ENCODE results near the gene EGR1. TPM values are rescaled to one million over a fixed set of nuclear protein-coding genes. Genes with fewer than 3 reads are reported as not detected.
A peak's percentile ranks its signal among the peaks of the same experiment; 100 is the strongest.
"Not testable (repeated sequence)": the region's sequence is repeated elsewhere in the genome, so short reads cannot be mapped to it uniquely, and the experiment has no call there.

Gene EGR1
- polyA plus RNA-seq, 6 donors from 2014 or later, result 7.0 to 125 (median 41.8) TPM

DNA sequence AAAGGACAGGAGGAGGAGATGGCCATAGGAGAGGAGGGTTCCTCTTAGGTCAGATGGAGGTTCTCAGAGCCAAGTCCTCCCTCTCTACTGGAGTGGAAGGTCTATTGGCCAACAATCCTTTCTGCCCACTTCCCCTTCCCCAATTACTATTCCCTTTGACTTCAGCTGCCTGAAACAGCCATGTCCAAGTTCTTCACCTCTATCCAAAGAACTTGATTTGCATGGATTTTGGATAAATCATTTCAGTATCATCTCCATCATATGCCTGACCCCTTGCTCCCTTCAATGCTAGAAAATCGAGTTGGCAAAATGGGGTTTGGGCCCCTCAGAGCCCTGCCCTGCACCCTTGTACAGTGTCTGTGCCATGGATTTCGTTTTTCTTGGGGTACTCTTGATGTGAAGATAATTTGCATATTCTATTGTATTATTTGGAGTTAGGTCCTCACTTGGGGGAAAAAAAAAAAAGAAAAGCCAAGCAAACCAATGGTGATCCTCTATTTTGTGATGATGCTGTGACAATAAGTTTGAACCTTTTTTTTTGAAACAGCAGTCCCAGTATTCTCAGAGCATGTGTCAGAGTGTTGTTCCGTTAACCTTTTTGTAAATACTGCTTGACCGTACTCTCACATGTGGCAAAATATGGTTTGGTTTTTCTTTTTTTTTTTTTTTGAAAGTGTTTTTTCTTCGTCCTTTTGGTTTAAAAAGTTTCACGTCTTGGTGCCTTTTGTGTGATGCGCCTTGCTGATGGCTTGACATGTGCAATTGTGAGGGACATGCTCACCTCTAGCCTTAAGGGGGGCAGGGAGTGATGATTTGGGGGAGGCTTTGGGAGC lies 3.1 kb downstream of the EGR1 start:
- Mint-ChIP-seq H3K4me1 (peaks cover 20 to 26% (median 25%) of the 10 kb centered on the region in 3 donors), H3K4me3 (peak overlapping the region; percentile 56 to 93 (median 87)), H3K9me3 (no peaks in the 10 kb centered on the region), H3K27me3 (no peaks in the 10 kb centered on the region), H3K27ac (peak overlapping the region in 4 of 6 donors; percentile 59 to 96 (median 76)), H3K36me3 (peaks cover 0 to 12% of the 10 kb centered on the region in 2 donors)
- ATAC-seq (ENCODE audit: low read depth in 2 of 2), result no peak
- no peak for DNase-seq

DNA sequence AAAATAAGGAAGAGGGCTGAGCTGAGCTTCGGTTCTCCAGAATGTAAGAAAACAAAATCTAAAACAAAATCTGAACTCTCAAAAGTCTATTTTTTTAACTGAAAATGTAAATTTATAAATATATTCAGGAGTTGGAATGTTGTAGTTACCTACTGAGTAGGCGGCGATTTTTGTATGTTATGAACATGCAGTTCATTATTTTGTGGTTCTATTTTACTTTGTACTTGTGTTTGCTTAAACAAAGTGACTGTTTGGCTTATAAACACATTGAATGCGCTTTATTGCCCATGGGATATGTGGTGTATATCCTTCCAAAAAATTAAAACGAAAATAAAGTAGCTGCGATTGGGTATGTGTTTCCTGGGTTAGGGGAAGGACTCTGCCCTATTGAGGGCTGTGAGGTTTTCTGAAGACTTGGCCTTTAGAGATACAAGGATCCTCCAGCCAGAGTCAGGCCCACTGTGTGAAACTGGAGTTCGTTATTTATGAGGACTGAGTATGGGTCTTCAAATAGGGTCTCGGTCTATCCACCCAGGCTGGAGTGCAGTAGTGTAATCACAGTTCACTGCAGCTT lies 3.8 kb downstream of the EGR1 start:
- DNase-seq, result no peak
- peaks cover 0 to 12% of the 10 kb centered on the region in 2 donors for H3K36me3 Mint-ChIP-seq
- peaks cover 0 to 3% (median 0%) of the 10 kb centered on the region in 3 donors for H3K27me3 Mint-ChIP-seq
- peak overlapping the region in 3 of 6 donors; percentile 59 to 75 (median 60) for H3K27ac Mint-ChIP-seq
- no peaks in the 10 kb centered on the region for H3K9me3 Mint-ChIP-seq
- ATAC-seq (ENCODE audit: low read depth in 2 of 2), result no peak
- peaks cover 20 to 25% (median 20%) of the 10 kb centered on the region in 3 donors for H3K4me1 Mint-ChIP-seq
- peak overlapping the region in 6 of 8 donors; percentile 10 to 90 (median 52) for H3K4me3 Mint-ChIP-seq

DNA sequence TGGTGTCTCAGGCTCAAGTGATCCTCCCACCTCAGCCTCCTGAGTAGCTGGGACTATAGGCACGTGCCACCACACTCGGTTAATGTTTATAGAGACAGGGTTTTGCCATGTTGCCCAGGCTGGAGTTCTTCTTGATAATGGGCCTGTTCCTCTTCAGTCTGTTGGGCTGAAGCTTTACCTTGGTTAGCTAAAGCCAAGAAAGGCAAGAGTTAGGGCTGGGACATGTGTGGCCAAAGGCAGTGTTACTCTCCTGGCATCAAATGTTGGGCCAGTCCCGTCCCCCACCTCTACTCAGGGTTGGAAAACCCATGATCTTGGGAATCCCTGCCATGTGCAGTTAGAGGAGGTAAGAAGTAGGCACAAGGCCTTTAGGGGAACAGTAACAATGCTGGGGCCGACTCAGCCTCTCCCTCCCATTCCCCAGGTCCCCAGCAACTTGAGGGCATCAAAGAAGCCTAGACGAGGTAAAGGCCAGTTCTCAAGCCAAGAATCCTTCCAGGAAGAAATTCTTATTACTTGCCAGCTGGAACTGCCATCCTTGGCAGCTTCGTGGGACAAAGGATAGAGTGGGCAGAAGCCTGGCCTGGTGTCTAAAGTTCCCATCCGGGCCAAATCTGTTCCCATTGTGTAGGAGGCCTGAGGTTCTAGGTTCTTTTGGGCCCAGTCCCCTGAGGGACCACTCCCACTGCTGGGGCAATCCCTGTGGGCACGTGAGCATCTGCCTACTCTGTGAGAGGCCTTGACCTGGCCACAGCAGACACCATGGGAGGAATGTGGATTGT lies 4.5 kb downstream of the EGR1 start:
- H3K4me1 Mint-ChIP-seq, result peaks cover 20 to 25% (median 20%) of the 10 kb centered on the region in 3 donors
- no peaks in the 10 kb centered on the region for H3K9me3 Mint-ChIP-seq
- H3K27me3 Mint-ChIP-seq, result peaks cover 0 to 4% (median 0%) of the 10 kb centered on the region in 3 donors
- DNase-seq (no peak), ATAC-seq (ENCODE audit: low read depth in 2 of 2) (no peak)
- peak overlapping the region in 3 of 6 donors; percentile 41 to 90 (median 49) for H3K27ac Mint-ChIP-seq
- peak overlapping the region in 4 of 8 donors; percentile 5 to 90 (median 50) for H3K4me3 Mint-ChIP-seq
- peaks cover 0 to 12% of the 10 kb centered on the region in 2 donors for H3K36me3 Mint-ChIP-seq

DNA sequence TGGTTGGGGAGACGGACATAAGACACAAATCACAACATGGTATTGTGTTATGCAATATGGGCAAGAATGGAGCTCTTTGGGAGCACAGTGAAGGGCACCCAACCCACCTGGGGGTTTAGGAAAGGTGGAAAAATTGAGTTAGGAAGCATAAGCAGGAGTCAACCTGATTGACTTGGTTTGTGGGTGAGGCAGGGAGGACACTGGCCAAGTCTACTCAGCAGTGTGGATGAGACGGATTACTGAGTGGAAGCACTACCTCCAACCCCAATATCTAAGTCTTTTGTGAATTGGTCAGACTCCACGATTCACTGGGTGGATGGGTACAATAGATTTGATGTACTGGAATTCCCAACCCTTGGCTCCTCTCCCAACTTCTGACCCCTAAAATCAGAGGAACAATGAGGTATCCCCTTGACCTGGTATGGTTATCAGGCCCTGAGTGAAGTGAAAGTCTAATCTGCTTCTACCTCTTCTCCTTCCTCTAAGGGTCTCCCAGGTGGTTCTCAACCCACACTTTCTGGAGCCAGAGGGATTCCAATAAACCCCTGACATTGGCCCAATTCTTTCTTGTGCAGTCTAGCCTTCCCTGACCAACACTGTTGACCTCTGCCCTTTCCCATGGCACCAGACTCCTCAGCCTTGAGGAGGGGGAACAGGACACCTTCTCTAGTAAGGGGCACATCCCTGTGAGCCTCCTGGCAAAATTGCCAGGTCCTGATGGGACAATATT lies 5.2 kb downstream of the EGR1 start:
- Mint-ChIP-seq H3K27me3 (peaks cover 4 to 7% (median 7%) of the 10 kb centered on the region in 3 donors), H3K36me3 (peaks cover 0 to 12% of the 10 kb centered on the region in 2 donors), H3K4me1 (peaks cover 20 to 25% (median 20%) of the 10 kb centered on the region in 3 donors), H3K9me3 (no peaks in the 10 kb centered on the region), H3K27ac (peak overlapping the region in 2 of 6 donors; percentile 12 to 90), H3K4me3 (peak overlapping the region in 3 of 8 donors; percentile 5 to 90 (median 65))
- ATAC-seq (ENCODE audit: low read depth in 2 of 2), result no peak
- DNase-seq, result no peak

DNA sequence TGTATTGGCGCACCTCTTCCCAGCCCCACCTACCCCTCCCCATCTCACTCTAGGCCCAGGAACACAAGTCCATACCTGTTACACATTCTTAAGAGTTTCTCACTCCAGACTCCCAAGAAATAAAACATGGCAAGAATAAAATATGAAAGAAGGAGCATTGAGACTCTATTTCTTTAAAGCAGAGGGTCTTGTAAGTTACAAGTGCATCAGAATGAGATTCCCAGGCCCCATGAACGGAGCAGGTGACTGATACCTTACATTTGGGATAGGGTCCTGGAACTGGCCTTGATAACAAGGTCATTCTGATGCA lies 5.7 kb downstream of the EGR1 start:
- Mint-ChIP-seq H3K36me3 (peaks cover 0 to 12% of the 10 kb centered on the region in 2 donors), H3K9me3 (no peaks in the 10 kb centered on the region), H3K27me3 (peaks cover 4 to 11% (median 7%) of the 10 kb centered on the region in 3 donors), H3K4me1 (peaks cover 20 to 25% (median 20%) of the 10 kb centered on the region in 3 donors), H3K27ac (peak overlapping the region in 2 of 6 donors; percentile 12 to 90), H3K4me3 (peak overlapping the region in 1 of 8 donors; percentile 90)
- ATAC-seq (ENCODE audit: low read depth in 2 of 2) (no peak), DNase-seq (no peak)

DNA sequence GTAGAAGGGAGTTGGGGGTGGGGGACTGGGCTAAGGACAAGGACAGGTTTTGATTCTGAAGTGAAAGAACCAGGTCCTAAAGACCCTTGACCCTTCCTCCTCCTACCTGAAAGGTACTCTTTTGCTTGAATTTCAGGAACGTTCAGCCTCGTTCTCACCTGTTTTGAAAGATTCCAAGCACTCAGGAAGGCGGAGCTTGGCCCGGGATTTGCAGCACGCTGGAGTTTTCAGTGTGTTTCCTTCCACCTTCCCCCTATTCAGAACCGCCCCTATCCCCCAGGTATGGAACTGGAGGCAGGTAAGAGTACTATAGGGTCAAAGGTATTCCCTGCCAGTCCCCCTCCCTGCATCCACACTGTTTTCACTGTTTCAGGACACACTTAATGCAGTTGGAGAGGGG lies 7.1 kb downstream of the EGR1 start:
- Mint-ChIP-seq H3K9me3 (no peaks in the 10 kb centered on the region), H3K27me3 (peaks cover 10 to 24% (median 20%) of the 10 kb centered on the region in 3 donors), H3K4me3 (no peak overlapping the region), H3K27ac (no peak overlapping the region), H3K4me1 (peaks cover 10 to 15% (median 11%) of the 10 kb centered on the region in 3 donors), H3K36me3 (peaks cover 0 to 9% of the 10 kb centered on the region in 2 donors)
- ATAC-seq (ENCODE audit: low read depth in 2 of 2), result no peak
- no peak for DNase-seq

DNA sequence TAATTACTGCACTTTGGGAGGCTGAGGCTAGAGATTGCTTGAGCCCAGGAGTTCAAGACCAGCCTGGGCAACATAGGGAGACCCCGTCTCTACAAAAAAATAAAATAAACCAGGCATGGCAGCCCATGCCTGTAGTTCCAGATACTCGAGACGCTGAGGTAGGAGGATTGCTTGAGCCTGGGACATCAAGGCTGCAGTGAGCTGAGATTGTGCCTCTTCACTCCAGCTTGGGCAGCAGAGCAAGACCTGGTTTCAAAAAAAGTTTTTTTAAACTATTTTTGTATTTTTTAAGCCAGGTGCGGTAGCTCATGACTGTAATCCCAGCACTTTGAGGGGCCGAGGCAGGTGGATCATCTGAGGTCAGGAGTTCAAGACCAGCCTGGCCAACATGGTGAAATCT lies 7.9 kb downstream of the EGR1 start:
- not testable (repeated sequence) for H3K4me3 Mint-ChIP-seq; ATAC-seq (ENCODE audit: low read depth in 2 of 2); DNase-seq; H3K36me3 Mint-ChIP-seq; H3K27ac Mint-ChIP-seq; H3K9me3 Mint-ChIP-seq; H3K4me1 Mint-ChIP-seq
- peaks cover 10 to 27% (median 22%) of the 10 kb centered on the region in 3 donors for H3K27me3 Mint-ChIP-seq

DNA sequence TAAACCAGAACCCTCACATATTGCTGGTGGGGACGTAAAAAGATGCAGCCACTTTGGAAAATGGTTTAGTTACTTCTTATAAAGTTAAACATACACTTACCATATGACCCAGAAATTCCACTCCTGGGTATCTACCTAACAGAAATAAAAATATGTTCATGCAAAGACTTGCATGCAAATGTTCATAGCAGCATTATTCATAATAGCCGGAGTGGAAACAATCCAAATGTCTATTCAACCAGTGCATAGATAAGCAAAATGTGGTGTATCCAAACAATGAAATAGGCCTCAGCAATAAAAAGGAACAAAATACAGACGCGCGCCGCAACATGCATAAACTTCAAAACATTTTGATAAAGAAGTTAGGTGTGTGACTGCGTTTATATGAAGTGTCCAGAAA lies 11.6 kb downstream of the EGR1 start:
- Mint-ChIP-seq H3K9me3 (no peaks in the 10 kb centered on the region), H3K27ac (no peak overlapping the region), H3K27me3 (peaks cover 10 to 41% (median 28%) of the 10 kb centered on the region in 3 donors), H3K4me3 (no peak overlapping the region), H3K4me1 (peaks cover 0 to 3% (median 0%) of the 10 kb centered on the region in 3 donors), H3K36me3 (no peaks in the 10 kb centered on the region)
- no peak for ATAC-seq (ENCODE audit: low read depth in 2 of 2)
- DNase-seq, result no peak

DNA sequence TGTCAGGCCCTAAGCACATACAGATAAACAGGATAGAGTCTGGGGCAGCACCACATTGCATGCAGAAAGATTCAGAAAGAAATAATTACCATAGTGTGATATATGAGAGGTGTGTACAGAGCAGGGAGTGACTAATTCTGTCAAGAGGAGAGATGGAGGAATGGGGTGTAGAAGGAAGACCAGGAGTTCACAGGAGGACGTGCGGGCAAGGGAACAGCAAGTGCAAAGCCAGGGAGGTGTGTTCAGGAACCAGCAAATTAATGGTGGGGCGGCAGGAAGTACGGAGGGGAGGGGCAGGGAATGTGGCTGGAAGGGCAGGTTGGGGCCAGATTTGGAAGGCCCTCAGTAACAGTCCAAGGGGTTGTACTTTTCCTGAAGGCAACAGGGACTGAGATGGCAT lies 17.4 kb downstream of the EGR1 start:
- H3K36me3 Mint-ChIP-seq, result no peaks in the 10 kb centered on the region
- peaks cover 9 to 37% (median 17%) of the 10 kb centered on the region in 3 donors for H3K27me3 Mint-ChIP-seq

DNA sequence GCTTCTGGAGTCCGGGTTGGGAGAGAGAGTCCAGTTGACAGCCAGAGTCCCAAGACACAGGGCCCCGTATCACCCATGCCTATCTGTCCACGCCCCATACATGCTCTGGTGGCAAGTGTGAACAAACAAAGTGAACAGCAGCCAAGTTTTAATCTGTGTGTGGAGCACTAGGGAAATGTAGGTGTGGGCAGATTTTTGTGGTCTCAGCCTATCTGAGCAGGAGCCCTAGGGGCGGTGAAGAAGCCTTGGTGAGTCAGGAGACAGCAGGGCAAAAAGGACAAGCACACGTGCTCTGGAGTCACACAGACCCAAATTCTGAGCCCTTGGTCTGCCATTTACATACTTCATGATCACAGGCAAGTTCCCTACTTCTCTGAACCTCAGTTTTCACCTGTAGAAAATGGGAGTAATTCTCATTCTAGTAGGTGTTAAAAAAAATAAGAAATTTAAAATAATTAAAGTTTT lies 23.2 kb downstream of the EGR1 start:
- no peak for ATAC-seq (ENCODE audit: low read depth in 2 of 2)
- Mint-ChIP-seq H3K27me3 (peaks cover 9 to 47% (median 39%) of the 10 kb centered on the region in 3 donors), H3K4me1 (peaks cover 7 to 21% (median 10%) of the 10 kb centered on the region in 3 donors), H3K9me3 (no peaks in the 10 kb centered on the region), H3K4me3 (no peak overlapping the region), H3K36me3 (no peaks in the 10 kb centered on the region), H3K27ac (no peak overlapping the region)
- no peak for DNase-seq

More for the DNA sequence above, 17.4 kb downstream of the EGR1 start:
- Mint-ChIP-seq H3K4me1 (peaks cover 0 to 3% (median 0%) of the 10 kb centered on the region in 3 donors), H3K9me3 (no peaks in the 10 kb centered on the region), H3K4me3 (no peak overlapping the region), H3K27ac (no peak overlapping the region)
- ATAC-seq (ENCODE audit: low read depth in 2 of 2), result no peak
- no peak for DNase-seq

DNA sequence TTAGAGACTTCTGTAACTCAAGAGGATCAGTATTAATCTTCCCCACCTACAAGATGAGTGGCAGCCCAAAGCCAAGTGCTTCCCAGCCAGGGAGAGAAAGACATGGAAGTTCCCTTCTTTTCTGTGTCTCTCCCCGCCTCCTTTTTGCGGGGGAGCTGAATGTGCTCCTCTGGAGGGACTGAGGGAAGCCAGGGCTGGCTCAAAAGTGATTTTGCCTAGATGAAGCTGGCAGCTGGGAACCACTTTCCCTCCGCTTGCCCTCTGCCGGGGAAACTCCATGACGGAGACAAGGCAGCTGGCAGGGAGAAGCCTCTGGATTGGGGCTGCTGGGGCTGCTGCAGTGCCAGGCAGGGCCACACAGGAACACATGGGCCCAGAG lies 24.4 kb downstream of the EGR1 start:
- Mint-ChIP-seq H3K36me3 (no peaks in the 10 kb centered on the region), H3K4me1 (peaks cover 7 to 21% (median 10%) of the 10 kb centered on the region in 3 donors), H3K27me3 (peaks cover 9 to 47% (median 34%) of the 10 kb centered on the region in 3 donors), H3K4me3 (no peak overlapping the region), H3K27ac (no peak overlapping the region), H3K9me3 (no peaks in the 10 kb centered on the region)
- no peak for DNase-seq
- ATAC-seq (ENCODE audit: low read depth in 2 of 2), result no peak

DNA sequence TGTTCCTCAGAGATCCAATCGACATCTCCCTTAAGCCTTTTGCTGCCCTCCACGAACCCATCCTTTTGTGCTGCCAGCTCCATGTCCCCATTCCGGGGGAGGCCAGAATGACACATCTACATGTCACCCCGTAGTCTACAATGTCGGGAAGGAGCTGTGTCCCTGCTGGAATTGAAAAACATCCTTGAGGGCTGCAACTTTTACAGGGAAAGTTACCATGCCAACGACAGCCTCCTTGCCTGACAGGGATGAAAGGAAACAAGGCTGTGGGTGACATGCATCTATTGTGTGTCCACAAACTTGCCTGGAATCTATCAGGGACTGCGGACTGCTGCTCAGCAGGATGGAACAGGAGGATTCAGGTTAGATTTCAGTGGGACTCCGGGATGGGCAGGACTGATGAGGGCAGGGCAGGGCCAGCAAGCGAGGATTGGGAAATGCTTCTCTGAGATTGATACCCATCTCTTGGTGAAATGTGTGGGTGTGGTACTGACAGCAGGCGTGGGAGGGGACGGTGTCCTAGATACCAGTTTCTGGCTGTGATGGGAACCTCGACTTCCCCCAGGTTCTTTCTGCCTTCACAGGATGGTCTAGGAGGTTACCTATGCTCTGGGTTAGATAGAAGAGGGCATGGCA lies 25.5 kb downstream of the EGR1 start:
- Mint-ChIP-seq H3K9me3 (no peaks in the 10 kb centered on the region), H3K27me3 (peaks cover 15 to 48% (median 31%) of the 10 kb centered on the region in 3 donors), H3K4me3 (peak overlapping the region; percentile 5 to 87 (median 55)), H3K27ac (peak overlapping the region in 1 of 6 donors; percentile 77), H3K36me3 (no peaks in the 10 kb centered on the region), H3K4me1 (peaks cover 7 to 21% (median 10%) of the 10 kb centered on the region in 3 donors)
- DNase-seq (no peak), ATAC-seq (ENCODE audit: low read depth in 2 of 2) (no peak)
